ENCODE results near the gene MICAL2. TPM values are rescaled to one million over a fixed set of nuclear protein-coding genes. Genes with fewer than 3 reads are reported as not detected.

MICAL2 gene
- total RNA-seq, 1 donor from 2014 or later = 0.27 TPM

- ChIA-PET POLR2A (no interaction called here), CTCF (no interaction called here)
- no peaks in the 10 kb centered on the region for H3K36me3 Mint-ChIP-seq (ENCODE audit: low read depth)
- ATAC-seq (ENCODE audit: low read depth) (no peak), DNase-seq (no peak)
- no peaks in the 10 kb centered on the region for H3K4me1 Mint-ChIP-seq
- no peak overlapping the region for H3K4me3 Mint-ChIP-seq
- intact Hi-C loops (cut with micrococcal nuclease) = no loop called here
- no peaks in the 10 kb centered on the region for H3K27me3 Mint-ChIP-seq
- no peaks in the 10 kb centered on the region for H3K9me3 Mint-ChIP-seq
- no peak for TF ChIP-seq CTCF (IDR thresholded peaks at IDR 0.05)
- H3K27ac Mint-ChIP-seq = no peak overlapping the region
Measured at GRCh38 chr11:12075291-12075690, 35.1 kb upstream of the MICAL2 start.

- TF ChIP-seq CTCF (IDR thresholded peaks at IDR 0.05) = no peak
- DNase-seq (no peak), ATAC-seq (ENCODE audit: low read depth) (no peak)
- Mint-ChIP-seq H3K27me3 (no peaks in the 10 kb centered on the region), H3K4me3 (no peak overlapping the region), H3K27ac (no peak overlapping the region), H3K4me1 (no peaks in the 10 kb centered on the region), H3K36me3 (ENCODE audit: low read depth) (no peaks in the 10 kb centered on the region), H3K9me3 (no peaks in the 10 kb centered on the region)
- POLR2A ChIA-PET = no interaction called here
- intact Hi-C loops (cut with micrococcal nuclease) = no loop called here
- CTCF ChIA-PET = no interaction called here
Measured at GRCh38 chr11:12075822-12076821, 34.3 kb upstream of the MICAL2 start.

DNA sequence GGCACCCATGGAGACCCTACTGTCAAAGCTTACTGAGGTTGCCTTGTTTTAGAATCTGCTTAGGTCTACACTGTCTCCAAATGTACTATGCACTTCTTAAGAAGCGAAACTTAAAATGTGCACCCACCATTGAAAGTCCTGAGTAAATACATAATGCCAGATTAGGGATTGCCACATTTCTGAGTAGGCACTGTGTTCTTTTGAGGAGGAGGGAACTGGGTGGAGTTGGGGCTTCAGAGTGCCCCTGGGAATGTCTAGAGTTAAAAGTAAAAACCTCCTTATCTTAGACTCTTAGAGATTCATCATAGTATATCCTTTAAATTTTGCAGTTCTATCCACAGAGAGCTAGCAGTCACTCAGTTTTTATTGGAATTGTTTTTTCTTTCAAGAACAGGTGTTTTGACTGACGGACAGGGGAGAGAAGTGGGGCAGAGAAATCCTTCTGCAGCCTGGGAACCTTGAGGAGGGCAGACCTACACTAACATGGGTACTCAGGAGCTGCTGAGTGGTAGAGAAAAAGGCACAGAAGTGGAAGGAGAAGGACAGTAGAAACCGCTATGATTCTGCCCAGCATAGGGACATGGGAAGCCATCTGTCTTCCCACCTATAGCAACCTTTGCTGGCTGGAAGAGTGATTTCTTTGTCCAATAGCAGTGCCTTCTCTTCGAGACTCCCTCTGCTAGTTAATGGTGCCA is 33.4 kb upstream of the MICAL2 start:
- ATAC-seq (ENCODE audit: low read depth) (no peak), DNase-seq (no peak)
- ChIA-PET CTCF (no interaction called here), POLR2A (no interaction called here)
- no peak overlapping the region for H3K27ac Mint-ChIP-seq
- TF ChIP-seq CTCF (IDR thresholded peaks at IDR 0.05) = no peak
- no peaks in the 10 kb centered on the region for H3K27me3 Mint-ChIP-seq
- H3K9me3 Mint-ChIP-seq = no peaks in the 10 kb centered on the region
- no peaks in the 10 kb centered on the region for H3K4me1 Mint-ChIP-seq
- no peak overlapping the region for H3K4me3 Mint-ChIP-seq
- H3K36me3 Mint-ChIP-seq (ENCODE audit: low read depth) = no peaks in the 10 kb centered on the region
- intact Hi-C loops (cut with micrococcal nuclease) = no loop called here

- intact Hi-C loops (cut with micrococcal nuclease) = no loop called here
- ATAC-seq (ENCODE audit: low read depth) = no peak
- Mint-ChIP-seq H3K36me3 (ENCODE audit: low read depth) (no peaks in the 10 kb centered on the region), H3K4me1 (no peaks in the 10 kb centered on the region), H3K27ac (no peak overlapping the region), H3K27me3 (no peaks in the 10 kb centered on the region), H3K9me3 (no peaks in the 10 kb centered on the region), H3K4me3 (no peak overlapping the region)
- DNase-seq = no peak
- CTCF ChIA-PET = no interaction called here
- TF ChIP-seq CTCF (IDR thresholded peaks at IDR 0.05) = no peak
- POLR2A ChIA-PET = no interaction called here
Measured at GRCh38 chr11:12077535-12078280, 32.7 kb upstream of the MICAL2 start.

Measured in activated B cell treated with CpG ODN at 0.5 μM for 24 hours (primary cell).